Stimulated activated CD4-positive, alpha-beta T cell treated with anti-CD3 and anti-CD28 coated beads, TNF-alpha, amount 100 ng/mL, for 1 hour (primary cell): ENCODE data around the gene HPN.
"Not testable (repeated sequence)": the region's sequence is repeated elsewhere in the genome, so short reads cannot be mapped to it uniquely, and the experiment has no call there.

Experiments used
- DNase-seq, 3 donors: peaks; one replicate each; pipeline ENCODE4 v3.0.0-alpha.2; 2020; ENCODE audit warnings: low read depth in 3 of 3, low spot score in 1 of 3

HPN gene

GRCh38 chr19:35042056-35042730 lies 672 bp downstream of the HPN start:
- DNase-seq: no peak

GRCh38 chr19:35042954-35043604 lies 1.6 kb downstream of the HPN start:
- no peak for DNase-seq

- no peak for DNase-seq
These were observed 2.4 kb downstream of the HPN start for GRCh38 chr19:35043906-35044305.

GRCh38 chr19:35044317-35045117 lies 3.0 kb downstream of the HPN start:
- DNase-seq: peak in 2 of 3 donors; percentile 14 to 53

GRCh38 chr19:35045667-35046300 lies 4.3 kb downstream of the HPN start:
- DNase-seq: no peak

GRCh38 chr19:35046461-35046860 lies 4.9 kb downstream of the HPN start:
- no peak for DNase-seq

- DNase-seq: no peak
These were observed 7.4 kb downstream of the HPN start for GRCh38 chr19:35048911-35049411.

- no peak for DNase-seq
These were observed 7.9 kb downstream of the HPN start for GRCh38 chr19:35049456-35049855.

GRCh38 chr19:35050662-35051061 lies 9.1 kb downstream of the HPN start:
- not testable (repeated sequence) for DNase-seq

GRCh38 chr19:35051268-35051667 lies 9.7 kb downstream of the HPN start:
- DNase-seq: not testable (repeated sequence)

GRCh38 chr19:35051796-35052195 lies 10.3 kb downstream of the HPN start:
- no peak for DNase-seq

- DNase-seq: no peak
These were observed 11.2 kb downstream of the HPN start for GRCh38 chr19:35052599-35053190.

GRCh38 chr19:35053667-35054293 lies 12.3 kb downstream of the HPN start:
- no peak for DNase-seq

GRCh38 chr19:35054626-35055025 lies 13.1 kb downstream of the HPN start:
- DNase-seq: no peak

- no peak for DNase-seq
These were observed 14.2 kb downstream of the HPN start for GRCh38 chr19:35055715-35056179.

- DNase-seq: no peak
These were observed 15.1 kb downstream of the HPN start for GRCh38 chr19:35056513-35057063.

- no peak for DNase-seq
These were observed 16.8 kb downstream of the HPN start for GRCh38 chr19:35058370-35058769.

GRCh38 chr19:35059006-35059798 lies 17.7 kb downstream of the HPN start:
- DNase-seq: no peak

- no peak for DNase-seq
These were observed 18.2 kb downstream of the HPN start for GRCh38 chr19:35059799-35060091.
